Hepatocyte (in vitro differentiated cells): ENCODE results near the gene ACVR1. TPM values are rescaled to one million over a fixed set of nuclear protein-coding genes. Genes with fewer than 3 reads are reported as not detected.

Source experiments
- DNase-seq: peaks from one replicate; pipeline ENCODE4 v3.0.0-alpha.2; 2016; ENCODE audit warnings: low spot score
- H2AFZ ChIP-seq: fragments of 200-600 bp; sonication (generic); 2 replicates; pipeline ENCODE4 v1.6.0; 2016; ENCODE audit warnings: antibody characterized with exemption, mild to moderate bottlenecking
- H3K27ac ChIP-seq: fragments of 200-600 bp; sonication (generic); 2 replicates; pipeline ENCODE4 v1.5.1; 2016; ENCODE audit warnings: mild to moderate bottlenecking
- H3K27me3 ChIP-seq: fragments of 200-600 bp; sonication (generic); 2 replicates; pipeline ENCODE4 v1.6.1; 2016
- H3K36me3 ChIP-seq: fragments of 200-600 bp; sonication (generic); replicated peaks from 2 replicates; pipeline ENCODE4 v1.5.1; 2016; ENCODE audit warnings: low read depth; ENCODE audit not compliant: insufficient read depth
- H3K4me1 ChIP-seq: fragments of 200-600 bp; sonication (generic); 2 replicates; pipeline ENCODE4 v1.5.1; 2016; ENCODE audit warnings: mild to moderate bottlenecking, moderate library complexity; ENCODE audit not compliant: insufficient read depth
- H3K4me2 ChIP-seq: fragments of 200-600 bp; sonication (generic); 2 replicates; pipeline ENCODE4 v1.6.0; 2016
- H3K4me3 ChIP-seq: fragments of 200-600 bp; sonication (generic); 2 replicates; pipeline ENCODE4 v1.5.1; 2016; ENCODE audit warnings: mild to moderate bottlenecking
- H3K79me2 ChIP-seq: fragments of 200-600 bp; sonication (generic); 2 replicates; pipeline ENCODE4 v1.6.0; 2017; ENCODE audit warnings: mild to moderate bottlenecking
- H3K9me2 ChIP-seq: fragments of 200-600 bp; sonication (generic); replicated peaks from 2 replicates; pipeline ENCODE4 v1.6.0; 2017; ENCODE audit warnings: mild to moderate bottlenecking; ENCODE audit not compliant: insufficient read depth
- H3K9me3 ChIP-seq: fragments of 200-600 bp; sonication (generic); 2 replicates; pipeline ENCODE4 v1.5.1; 2016; ENCODE audit warnings: low read depth, mild to moderate bottlenecking
- H4K20me1 ChIP-seq: fragments of 200-600 bp; sonication (generic); 2 replicates; pipeline ENCODE4 v1.6.0; 2016; ENCODE audit warnings: mild to moderate bottlenecking; ENCODE audit not compliant: insufficient read depth, poor library complexity, severe bottlenecking
- EZH2 ChIP-seq: fragments of 200-600 bp; sonication (generic); IDR thresholded peaks from 2 replicates; pipeline ENCODE4 v1.6.1; 2016; ENCODE audit warnings: antibody characterized with exemption, mild to moderate bottlenecking, borderline replicate concordance
- EZH2phosphoT487 ChIP-seq: fragments of 200-600 bp; sonication (generic); IDR thresholded peaks from one replicate; pipeline ENCODE4 v1.6.1; 2018; ENCODE audit warnings: antibody characterized with exemption, mild to moderate bottlenecking, low read depth, moderate library complexity; ENCODE audit not compliant: unreplicated experiment, severe bottlenecking
- WGBS: methylation state at CpG from one replicate; pipeline ENCODE4 v1.1.6; 2016; ENCODE audit warnings: low lambda C conversion rate; ENCODE audit errors: missing lambda C conversion rate; 5-methylcytosine and 5-hydroxymethylcytosine counted together
- polyA plus RNA-seq: library from polyadenylated mRNA; unstranded; fragments of >200 nt; fragmentation: Nextera tagmentation; extraction: Ambion mirVana; gene quantifications from 2 replicates; pipeline ENCODE4 v1.2.1, GENCODE V29; 2016
- small RNA-seq: library from RNA; depleted of rRNA; stranded (forward); fragments of <200 nt; gene quantifications from one replicate; pipeline ENCODE3, GENCODE V24; 2014
- total RNA-seq: library from RNA; depleted of rRNA; stranded (reverse); fragments of >200 nt; gene quantifications from 2 replicates; pipeline ENCODE4 v1.2.3, GENCODE V29; 2014
- TF ChIP-seq, protein P1 (sequence below): fragments of 200-600 bp; sonication (generic); IDR thresholded peaks from 2 replicates; pipeline ENCODE4 v1.5.1; 2016; ENCODE audit warnings: antibody characterized with exemption, mild to moderate bottlenecking; ENCODE audit not compliant: poor library complexity

Gene ACVR1
- total and polyA plus RNA-seq, 2 experiments from 2014 or later, result 19.6 to 20.1 TPM

DNA sequence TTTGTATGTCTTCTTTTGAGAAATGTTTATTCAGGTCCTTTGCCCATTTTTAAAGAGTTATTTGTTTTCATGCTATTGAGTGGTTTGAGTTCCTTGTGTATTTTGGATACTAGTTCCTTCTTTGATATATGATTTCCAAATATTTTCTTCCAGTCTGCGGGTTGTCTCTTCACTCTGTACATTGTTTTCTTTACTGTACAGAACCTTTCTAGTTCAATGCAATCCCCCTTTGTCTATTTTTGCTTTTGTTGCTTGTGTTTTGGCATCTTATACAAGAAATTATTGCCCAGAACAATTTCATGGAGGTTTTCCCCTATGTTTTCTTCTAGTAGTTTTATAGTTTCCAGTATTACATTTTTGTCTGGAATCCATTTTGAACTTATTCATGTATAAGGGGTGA lies 185.0 kb downstream of the ACVR1 start:
- Histone ChIP-seq H3K36me3 (no peaks in the 10 kb centered on the region), H3K9me3 (no peaks in the 10 kb centered on the region), H3K4me3 (no peak overlapping the region), H4K20me1 (no peaks in the 10 kb centered on the region), H3K9me2 (no peaks in the 10 kb centered on the region), H2AFZ (no peak overlapping the region), H3K79me2 (no peaks in the 10 kb centered on the region), H3K4me1 (no peaks in the 10 kb centered on the region), H3K4me2 (no peak overlapping the region), H3K27me3 (no peaks in the 10 kb centered on the region), H3K27ac (no peak overlapping the region)
- WGBS, result 92% methylated on average over 1 of the region's 1 CpG
- DNase-seq, result no peak
- TF ChIP-seq EZH2phosphoT487 (no peak), EZH2 (no peak)
- TF ChIP-seq, protein P1, sequence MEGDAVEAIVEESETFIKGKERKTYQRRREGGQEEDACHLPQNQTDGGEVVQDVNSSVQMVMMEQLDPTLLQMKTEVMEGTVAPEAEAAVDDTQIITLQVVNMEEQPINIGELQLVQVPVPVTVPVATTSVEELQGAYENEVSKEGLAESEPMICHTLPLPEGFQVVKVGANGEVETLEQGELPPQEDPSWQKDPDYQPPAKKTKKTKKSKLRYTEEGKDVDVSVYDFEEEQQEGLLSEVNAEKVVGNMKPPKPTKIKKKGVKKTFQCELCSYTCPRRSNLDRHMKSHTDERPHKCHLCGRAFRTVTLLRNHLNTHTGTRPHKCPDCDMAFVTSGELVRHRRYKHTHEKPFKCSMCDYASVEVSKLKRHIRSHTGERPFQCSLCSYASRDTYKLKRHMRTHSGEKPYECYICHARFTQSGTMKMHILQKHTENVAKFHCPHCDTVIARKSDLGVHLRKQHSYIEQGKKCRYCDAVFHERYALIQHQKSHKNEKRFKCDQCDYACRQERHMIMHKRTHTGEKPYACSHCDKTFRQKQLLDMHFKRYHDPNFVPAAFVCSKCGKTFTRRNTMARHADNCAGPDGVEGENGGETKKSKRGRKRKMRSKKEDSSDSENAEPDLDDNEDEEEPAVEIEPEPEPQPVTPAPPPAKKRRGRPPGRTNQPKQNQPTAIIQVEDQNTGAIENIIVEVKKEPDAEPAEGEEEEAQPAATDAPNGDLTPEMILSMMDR, result no peak

Small RNAs within 50 kb of the gene (small RNA-seq; reads per million reads assigned to genes)
- not detected for gene RNU6-436P

Other genes with a start within 250 kb of the ACVR1 start
- 2.4 and 3.0 TPM in 2 replicates for gene ACVR1C, start 247.5 kb downstream of the ACVR1 start, total RNA-seq
- gene ACVR1C, start 247.5 kb downstream of the ACVR1 start, polyA plus RNA-seq, result 0.74 and 1.3 TPM in 2 replicates
- 0.52 and 0.70 TPM in 2 replicates for gene UPP2, start 225.5 kb upstream of the ACVR1 start, total RNA-seq
- gene UPP2, start 225.5 kb upstream of the ACVR1 start, polyA plus RNA-seq, result not detected in 2 replicates